Loucy (cell line): ENCODE data around the gene TBX21.

Experiments used
- H2AFZ ChIP-seq: fragments of 200-600 bp; sonication (generic); 2 replicates; pipeline ENCODE4 v1.6.0; 2016; ENCODE audit warnings: antibody characterized with exemption, mild to moderate bottlenecking, low read length, moderate library complexity
- H3F3A ChIP-seq: fragments of 200-600 bp; 2 replicates; pipeline ENCODE4 v1.6.0; 2016; ENCODE audit warnings: antibody characterized with exemption, low read depth, mild to moderate bottlenecking
- H3K27me3 ChIP-seq: fragments of 200-600 bp; sonication (generic); 2 replicates; pipeline ENCODE4 v1.6.1; 2014; ENCODE audit warnings: low read length, mild to moderate bottlenecking; ENCODE audit not compliant: insufficient read depth, poor library complexity, severe bottlenecking
- H3K36me3 ChIP-seq: fragments of 200-600 bp; sonication (generic); 2 replicates; pipeline ENCODE4 v1.6.1; 2016; ENCODE audit warnings: low read length; ENCODE audit not compliant: insufficient read depth
- H3K4me1 ChIP-seq: fragments of 200-600 bp; sonication (generic); 2 replicates; pipeline ENCODE4 v1.5.1; 2014; ENCODE audit warnings: low read length, mild to moderate bottlenecking; ENCODE audit not compliant: insufficient read depth, poor library complexity, severe bottlenecking
- H3K4me2 ChIP-seq: fragments of 200-600 bp; sonication (generic); 2 replicates; pipeline ENCODE4 v1.6.0; 2014; ENCODE audit warnings: antibody characterized with exemption, low read length, low read depth, mild to moderate bottlenecking; ENCODE audit not compliant: poor library complexity, severe bottlenecking
- H3K4me3 ChIP-seq: fragments of 200-600 bp; sonication (generic); 2 replicates; pipeline ENCODE4 v1.5.1; 2014; ENCODE audit warnings: low read length, mild to moderate bottlenecking, mixed read lengths; ENCODE audit not compliant: poor library complexity, severe bottlenecking
- H3K79me2 ChIP-seq: fragments of 200-600 bp; sonication (generic); 2 replicates; pipeline ENCODE4 v1.6.1; 2014; ENCODE audit warnings: low read length; ENCODE audit not compliant: insufficient read depth
- H3K9ac ChIP-seq: fragments of 200-600 bp; sonication (generic); 2 replicates; pipeline ENCODE4 v1.6.0; 2014; ENCODE audit warnings: mild to moderate bottlenecking, low read depth, low read length, moderate library complexity; ENCODE audit not compliant: poor library complexity, severe bottlenecking
- H3K9me2 ChIP-seq: fragments of 200-600 bp; sonication (generic); replicated peaks from 2 replicates; pipeline ENCODE4 v1.6.1; 2016; ENCODE audit warnings: low read depth, low read length, mixed read lengths
- H3K9me3 ChIP-seq: fragments of 200-600 bp; sonication (generic); 2 replicates; pipeline ENCODE4 v1.6.1; 2014; ENCODE audit warnings: mild to moderate bottlenecking, antibody characterized with exemption, low read length, low read depth; ENCODE audit not compliant: insufficient read depth
- H4K20me1 ChIP-seq: fragments of 200-600 bp; sonication (generic); 2 replicates; pipeline ENCODE4 v1.6.0; 2014; ENCODE audit warnings: antibody characterized with exemption, low read length, mild to moderate bottlenecking; ENCODE audit not compliant: insufficient read depth, poor library complexity, severe bottlenecking
- EZH2phosphoT487 ChIP-seq: fragments of 200-600 bp; IDR thresholded peaks from 2 replicates; pipeline ENCODE4 v1.6.1; 2018; ENCODE audit warnings: antibody characterized with exemption, mild to moderate bottlenecking, moderate library complexity, borderline replicate concordance
- TF ChIP-seq, protein P1 (sequence below): fragments of 200-600 bp; sonication (generic); conservative IDR thresholded peaks from 2 replicates; pipeline ENCODE4 v1.5.1; 2014; ENCODE audit warnings: mild to moderate bottlenecking, antibody characterized with exemption, low read length

The TBX21 gene

DNA sequence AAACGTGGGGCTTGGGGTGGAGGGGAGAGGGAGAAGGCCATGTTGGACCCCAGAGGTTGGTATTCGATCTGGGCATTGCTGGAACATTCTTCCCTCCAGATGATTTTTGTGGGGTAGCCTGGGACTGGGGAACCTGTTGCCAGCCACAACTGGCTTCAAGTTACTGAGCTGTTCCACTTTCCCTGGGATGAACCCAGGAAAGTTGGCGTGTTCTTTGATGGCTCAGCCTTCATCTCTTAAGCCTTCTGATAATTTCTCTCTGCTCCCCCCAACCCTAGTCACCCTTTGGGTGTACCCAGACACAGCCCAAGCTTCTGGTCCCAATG is 2.1 kb downstream of the TBX21 start:
- Histone ChIP-seq H3K4me2 (no peak overlapping the region), H2AFZ (no peak overlapping the region), H3K9me3 (no peaks in the 10 kb centered on the region), H3K4me1 (peaks cover 15% of the 10 kb centered on the region), H3K9ac (no peak overlapping the region), H3F3A (no peaks in the 10 kb centered on the region), H3K79me2 (no peaks in the 10 kb centered on the region), H4K20me1 (no peaks in the 10 kb centered on the region), H3K27me3 (no peaks in the 10 kb centered on the region), H3K36me3 (no peaks in the 10 kb centered on the region), H3K4me3 (no peak overlapping the region), H3K9me2 (no peaks in the 10 kb centered on the region)
- TF ChIP-seq, protein P1, sequence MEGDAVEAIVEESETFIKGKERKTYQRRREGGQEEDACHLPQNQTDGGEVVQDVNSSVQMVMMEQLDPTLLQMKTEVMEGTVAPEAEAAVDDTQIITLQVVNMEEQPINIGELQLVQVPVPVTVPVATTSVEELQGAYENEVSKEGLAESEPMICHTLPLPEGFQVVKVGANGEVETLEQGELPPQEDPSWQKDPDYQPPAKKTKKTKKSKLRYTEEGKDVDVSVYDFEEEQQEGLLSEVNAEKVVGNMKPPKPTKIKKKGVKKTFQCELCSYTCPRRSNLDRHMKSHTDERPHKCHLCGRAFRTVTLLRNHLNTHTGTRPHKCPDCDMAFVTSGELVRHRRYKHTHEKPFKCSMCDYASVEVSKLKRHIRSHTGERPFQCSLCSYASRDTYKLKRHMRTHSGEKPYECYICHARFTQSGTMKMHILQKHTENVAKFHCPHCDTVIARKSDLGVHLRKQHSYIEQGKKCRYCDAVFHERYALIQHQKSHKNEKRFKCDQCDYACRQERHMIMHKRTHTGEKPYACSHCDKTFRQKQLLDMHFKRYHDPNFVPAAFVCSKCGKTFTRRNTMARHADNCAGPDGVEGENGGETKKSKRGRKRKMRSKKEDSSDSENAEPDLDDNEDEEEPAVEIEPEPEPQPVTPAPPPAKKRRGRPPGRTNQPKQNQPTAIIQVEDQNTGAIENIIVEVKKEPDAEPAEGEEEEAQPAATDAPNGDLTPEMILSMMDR, result no peak
- no peak for TF ChIP-seq EZH2phosphoT487

DNA sequence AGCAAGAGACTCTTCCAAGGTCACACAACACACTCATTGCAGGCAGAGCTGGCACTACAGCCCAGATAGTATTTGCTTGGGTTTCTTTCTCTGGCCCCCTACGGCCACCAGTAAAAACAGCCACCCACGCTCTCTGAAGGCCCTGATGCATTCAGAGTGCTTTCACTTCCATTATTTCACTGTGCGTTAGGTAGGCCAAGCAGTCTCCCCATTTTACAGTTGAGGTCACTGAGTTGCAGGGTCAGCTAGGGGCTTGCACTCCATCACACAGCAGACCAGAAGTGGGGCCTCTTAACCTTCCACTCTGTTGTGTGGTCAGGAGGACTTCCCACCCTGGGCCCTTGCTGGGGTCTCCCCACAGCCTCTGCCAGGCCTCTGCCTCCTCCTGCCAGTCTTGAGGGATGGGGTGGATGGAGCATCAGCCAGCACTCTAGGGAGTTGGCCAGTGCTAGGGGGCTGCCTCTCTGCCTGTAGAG is 2.5 kb downstream of the TBX21 start:
- no peak overlapping the region for H3K4me3 ChIP-seq
- no peaks in the 10 kb centered on the region for H3K79me2 ChIP-seq
- H3K9me3 ChIP-seq, result no peaks in the 10 kb centered on the region
- no peak overlapping the region for H3K9ac ChIP-seq
- no peaks in the 10 kb centered on the region for H3K36me3 ChIP-seq
- no peaks in the 10 kb centered on the region for H4K20me1 ChIP-seq
- no peaks in the 10 kb centered on the region for H3F3A ChIP-seq
- H3K27me3 ChIP-seq, result no peaks in the 10 kb centered on the region
- no peak overlapping the region for H3K4me2 ChIP-seq
- TF ChIP-seq, protein P1, result no peak
- no peak for TF ChIP-seq EZH2phosphoT487
- H2AFZ ChIP-seq, result no peak overlapping the region
- H3K9me2 ChIP-seq, result no peaks in the 10 kb centered on the region
- H3K4me1 ChIP-seq, result peaks cover 15% of the 10 kb centered on the region

DNA sequence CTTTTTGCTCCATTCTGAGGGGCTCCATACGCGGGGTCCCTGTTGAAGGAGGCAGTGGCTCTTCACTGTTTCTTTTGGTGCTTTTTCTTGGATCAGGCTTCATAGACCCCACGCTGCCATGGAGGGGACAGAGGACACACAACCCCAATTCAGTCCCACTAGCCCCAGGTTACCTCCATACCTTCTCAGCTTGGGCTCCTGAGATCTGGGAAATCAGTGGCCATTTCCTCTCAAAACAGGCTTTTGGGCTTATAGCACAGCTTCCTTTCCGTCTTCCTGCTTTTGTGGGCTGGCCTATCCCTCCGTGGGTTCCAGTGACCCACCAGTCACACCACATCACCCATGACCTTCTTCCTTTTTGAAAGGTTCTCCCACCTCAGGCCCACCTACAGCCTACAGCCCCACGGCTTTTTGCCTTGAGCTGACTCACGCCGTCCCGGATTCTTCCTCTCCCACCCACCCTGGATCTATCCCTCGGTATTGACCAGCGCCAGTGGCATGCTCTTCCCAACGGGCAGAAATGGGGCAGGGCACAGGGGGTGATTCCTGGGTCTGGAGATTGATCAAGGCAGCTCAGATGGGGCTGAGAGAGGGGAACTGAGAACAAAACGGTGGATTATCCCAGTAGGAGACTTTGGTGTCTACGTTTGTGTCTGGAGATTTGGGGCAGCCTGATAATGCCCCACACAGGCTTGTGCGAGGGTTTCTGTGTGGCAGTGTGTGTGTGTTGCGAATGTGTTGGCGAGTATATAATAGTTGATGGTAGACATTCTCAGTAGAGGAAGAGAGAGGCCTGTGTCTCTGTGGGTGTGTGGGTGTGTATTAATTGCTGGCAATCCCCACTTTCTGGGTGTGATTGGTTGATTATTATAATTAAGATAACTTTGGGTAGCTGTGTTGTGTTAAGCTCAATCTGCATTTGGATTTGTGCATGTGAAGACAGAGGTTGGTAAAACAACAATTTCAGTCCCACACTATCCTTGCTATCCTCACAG is 3.8 kb downstream of the TBX21 start:
- H2AFZ ChIP-seq, result no peak overlapping the region
- H4K20me1 ChIP-seq, result no peaks in the 10 kb centered on the region
- peaks cover 11% of the 10 kb centered on the region for H3K4me1 ChIP-seq
- H3K79me2 ChIP-seq, result no peaks in the 10 kb centered on the region
- H3K9me2 ChIP-seq, result no peaks in the 10 kb centered on the region
- no peaks in the 10 kb centered on the region for H3F3A ChIP-seq
- H3K9me3 ChIP-seq, result no peaks in the 10 kb centered on the region
- TF ChIP-seq, protein P1, result no peak
- TF ChIP-seq EZH2phosphoT487, result no peak
- no peaks in the 10 kb centered on the region for H3K36me3 ChIP-seq
- H3K9ac ChIP-seq, result no peak overlapping the region
- no peak overlapping the region for H3K4me2 ChIP-seq
- H3K4me3 ChIP-seq, result no peak overlapping the region
- H3K27me3 ChIP-seq, result no peaks in the 10 kb centered on the region
